B cell (primary cell): ENCODE data around the gene IGSF1. TPM values are rescaled to one million over a fixed set of nuclear protein-coding genes. Genes with fewer than 3 reads are reported as not detected.

Experiments
- ATAC-seq: fragments of 200-7000 bp; cut with Tn5 transposase; one replicate; pipeline ENCODE4 v1.10.0; 2021; ENCODE audit warnings: low read depth, mild to moderate bottlenecking, moderate number of reproducible peaks, moderate library complexity
- CTCF ChIA-PET: fragments of 350-600 bp; sonication (Branson Sonifier 250); formaldehyde crosslinking; loops from one replicate; lab custom pipeline; 2021; ENCODE audit warnings: antibody characterized with exemption, inconsistent platforms; lab: Charles Lee
- POLR2A ChIA-PET: fragments of 350-600 bp; sonication (Branson Sonifier 250); formaldehyde crosslinking; loops from one replicate; lab custom pipeline; 2021; ENCODE audit warnings: antibody characterized with exemption; lab: Charles Lee
- DNase-seq: peaks from one replicate; pipeline ENCODE4 v3.0.0; 2013
- H2AFZ ChIP-seq: 2 replicates; pipeline ENCODE4 v1.6.1; 2012; ENCODE audit warnings: mild to moderate bottlenecking, low read depth, low read length; ENCODE audit not compliant: insufficient read depth, poor library complexity, severe bottlenecking
- H3K27ac ChIP-seq, 2 donors: 1 replicate in 1 of 2; 2 replicates in 1 of 2; pipeline ENCODE4 v1.5.1; 2012 to 2013; ENCODE audit warnings: low read length in 2 of 2, mild to moderate bottlenecking in 2 of 2, moderate library complexity in 1 of 2
- H3K27me3 ChIP-seq, 4 experiments: fragments of 200-600 bp in 1 of 4; sonication (generic) in 1 of 4; replicated peaks in 1 of 4; 1 replicate in 2 of 4; 2 replicates in 2 of 4; pipeline versions ENCODE4 v1.6.1 to v1.7.0; 2013 to 2016; ENCODE audit warnings: low read length in 3 of 4, mild to moderate bottlenecking in 2 of 4, mixed read lengths in 1 of 4, moderate library complexity in 1 of 4; ENCODE audit not compliant: insufficient read depth in 4 of 4, control insufficient read depth in 3 of 4; ENCODE audit errors: control extremely low read depth in 1 of 4
- H3K36me3 ChIP-seq, 2 experiments: replicated peaks in 1 of 2; 1 replicate in 1 of 2; 2 replicates in 1 of 2; pipeline versions ENCODE4 v1.6.1 to v1.7.1; 2013; ENCODE audit warnings: low read length in 1 of 2; ENCODE audit not compliant: insufficient read depth in 2 of 2, control insufficient read depth in 1 of 2; ENCODE audit errors: control extremely low read depth in 1 of 2, extremely low read depth in 1 of 2
- H3K4me1 ChIP-seq, 2 donors: fragments of 200-600 bp in 1 of 2; sonication (generic) in 1 of 2; 1 replicate in 1 of 2; 2 replicates in 1 of 2; pipeline versions ENCODE4 v1.5.1 to v1.6.1; 2013 to 2017; ENCODE audit warnings: low read length in 2 of 2; ENCODE audit not compliant: control insufficient read depth in 2 of 2, insufficient read depth in 2 of 2
- H3K4me2 ChIP-seq: replicated peaks from 2 replicates; pipeline ENCODE3; 2012; ENCODE audit warnings: mild to moderate bottlenecking, low read depth, low read length; ENCODE audit not compliant: poor library complexity, severe bottlenecking
- H3K4me3 ChIP-seq, 5 experiments: fragments of 200-600 bp in 1 of 5; sonication (generic) in 1 of 5; 1 replicate in 3 of 5; 2 replicates in 2 of 5; pipeline versions ENCODE4 v1.5.1 to v1.7.0; 2011 to 2016; ENCODE audit warnings: low read length in 4 of 5, mild to moderate bottlenecking in 4 of 5, low read depth in 2 of 5, control low read depth in 1 of 5, moderate library complexity in 1 of 5; ENCODE audit not compliant: insufficient read depth in 1 of 5; ENCODE audit errors: control extremely low read depth in 1 of 5, extremely low read depth in 1 of 5
- H3K79me2 ChIP-seq: fragments of 200-600 bp; sonication (generic); one replicate; pipeline ENCODE4 v1.6.0; 2016; ENCODE audit warnings: low read length; ENCODE audit not compliant: control insufficient read depth, insufficient read depth
- H3K9ac ChIP-seq: fragments of 200-600 bp; sonication (generic); 2 replicates; pipeline ENCODE4 v1.6.1; 2017; ENCODE audit warnings: mild to moderate bottlenecking, low read length, moderate library complexity
- H3K9me3 ChIP-seq, 3 donors: one replicate each; pipeline versions ENCODE4 v1.6.1 to v1.7.1; 2013; ENCODE audit warnings: low read length in 2 of 3; ENCODE audit not compliant: control insufficient read depth in 2 of 3, insufficient read depth in 1 of 3; ENCODE audit errors: control extremely low read depth in 1 of 3
- H4K20me1 ChIP-seq: 2 replicates; pipeline ENCODE4 v1.6.0; 2012; ENCODE audit warnings: mild to moderate bottlenecking, low read length; ENCODE audit not compliant: insufficient read depth, control insufficient read depth, poor library complexity, severe bottlenecking
- H3K27ac Mint-ChIP-seq: one replicate; pipeline ENCODE4 v1.8.0; 2021; ENCODE audit warnings: mixed read lengths
- H3K27me3 Mint-ChIP-seq: one replicate; pipeline ENCODE4 v1.8.0; 2021; ENCODE audit warnings: mixed read lengths
- H3K4me1 Mint-ChIP-seq: one replicate; pipeline ENCODE4 v1.8.0; 2021; ENCODE audit warnings: mixed read lengths
- H3K4me3 Mint-ChIP-seq: one replicate; pipeline ENCODE4 v1.8.0; 2021; ENCODE audit warnings: mixed read lengths
- H3K9me3 Mint-ChIP-seq: one replicate; pipeline ENCODE4 v1.8.0; 2022; ENCODE audit warnings: mixed read lengths; ENCODE audit not compliant: insufficient read depth
- EZH2 ChIP-seq: IDR thresholded peaks from 2 replicates; pipeline ENCODE4 v1.6.1; 2012; ENCODE audit warnings: borderline replicate concordance, low read depth, mild to moderate bottlenecking, moderate library complexity, low read length; ENCODE audit not compliant: insufficient read depth, poor library complexity, severe bottlenecking
- WGBS: methylation state at CpG from one replicate; pipeline ENCODE4 v1.1.5; 2013; ENCODE audit warnings: missing lambda C conversion rate; ENCODE audit not compliant: insufficient coverage; 5-methylcytosine and 5-hydroxymethylcytosine counted together
- intact Hi-C: fragments of 100-400 bp; cut with micrococcal nuclease; formaldehyde crosslinking; loops from one replicate; pipeline ENCODE4 v1.10.0; 2022
- polyA plus RNA-seq: library from polyadenylated mRNA; depleted of rRNA; stranded (reverse); fragments of >200 nt; gene quantifications from 2 replicates; pipeline ENCODE4 v1.2.3, GENCODE V29; 2012
- total RNA-seq, 2 donors: library from RNA; stranded (reverse); fragments of 120-200 nt in 1 of 2; gene quantifications; 1 replicate in 1 of 2; 2 replicates in 1 of 2; pipeline versions ENCODE4 v1.2.3 to v1.2.4, GENCODE V29; 2013 to 2022
- TF ChIP-seq, protein P1 (sequence below): fragments of 200-600 bp; IDR thresholded peaks from one replicate; pipeline ENCODE4 v1.8.0; 2022; ENCODE audit warnings: antibody characterized with exemption, mild to moderate bottlenecking

The IGSF1 gene
- total and polyA plus RNA-seq, 2 donors (not counting 1 experiment from before 2014, with no cell fraction given), result not detected

DNA sequence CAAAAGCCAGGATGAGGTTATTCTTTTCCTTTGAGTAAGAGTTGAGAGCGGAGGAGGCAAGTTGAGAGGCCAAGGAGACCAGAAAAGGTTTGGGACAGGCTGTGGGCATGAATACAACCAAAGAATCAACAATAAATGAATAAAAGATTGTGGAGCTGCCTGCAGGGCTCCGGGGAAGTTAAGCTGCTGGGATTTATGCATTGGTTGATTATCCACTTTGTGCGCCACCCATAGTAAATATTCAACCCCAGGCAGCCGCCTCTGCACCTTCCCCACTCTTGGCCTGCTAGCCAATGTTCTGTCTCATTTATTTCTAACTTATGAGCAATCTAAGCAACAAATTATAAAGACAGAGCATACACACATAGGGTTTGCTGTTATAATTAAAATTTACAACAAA, 28.2 kb upstream of the IGSF1 start:
- no peak overlapping the region for H3K9ac ChIP-seq
- WGBS, result no CpG with 5 or more reads among the region's 4 CpGs
- H3K4me3 ChIP-seq, result no peak overlapping the region
- DNase-seq, result no peak
- TF ChIP-seq, protein P1, sequence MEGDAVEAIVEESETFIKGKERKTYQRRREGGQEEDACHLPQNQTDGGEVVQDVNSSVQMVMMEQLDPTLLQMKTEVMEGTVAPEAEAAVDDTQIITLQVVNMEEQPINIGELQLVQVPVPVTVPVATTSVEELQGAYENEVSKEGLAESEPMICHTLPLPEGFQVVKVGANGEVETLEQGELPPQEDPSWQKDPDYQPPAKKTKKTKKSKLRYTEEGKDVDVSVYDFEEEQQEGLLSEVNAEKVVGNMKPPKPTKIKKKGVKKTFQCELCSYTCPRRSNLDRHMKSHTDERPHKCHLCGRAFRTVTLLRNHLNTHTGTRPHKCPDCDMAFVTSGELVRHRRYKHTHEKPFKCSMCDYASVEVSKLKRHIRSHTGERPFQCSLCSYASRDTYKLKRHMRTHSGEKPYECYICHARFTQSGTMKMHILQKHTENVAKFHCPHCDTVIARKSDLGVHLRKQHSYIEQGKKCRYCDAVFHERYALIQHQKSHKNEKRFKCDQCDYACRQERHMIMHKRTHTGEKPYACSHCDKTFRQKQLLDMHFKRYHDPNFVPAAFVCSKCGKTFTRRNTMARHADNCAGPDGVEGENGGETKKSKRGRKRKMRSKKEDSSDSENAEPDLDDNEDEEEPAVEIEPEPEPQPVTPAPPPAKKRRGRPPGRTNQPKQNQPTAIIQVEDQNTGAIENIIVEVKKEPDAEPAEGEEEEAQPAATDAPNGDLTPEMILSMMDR, result no peak
- TF ChIP-seq EZH2, result no peak
- POLR2A ChIA-PET, result no interaction called here
- no peak for ATAC-seq
- CTCF ChIA-PET, result no interaction called here
- H3K9me3 Mint-ChIP-seq, result no peaks in the 10 kb centered on the region
- no peaks in the 10 kb centered on the region for H3K36me3 ChIP-seq
- H3K27me3 ChIP-seq, result no peaks in the 10 kb centered on the region
- no peaks in the 10 kb centered on the region for H4K20me1 ChIP-seq
- no peak overlapping the region for H3K27ac ChIP-seq
- no peaks in the 10 kb centered on the region for H3K4me1 Mint-ChIP-seq
- no peaks in the 10 kb centered on the region for H3K79me2 ChIP-seq
- no peak overlapping the region for H2AFZ ChIP-seq
- no peak overlapping the region for H3K27ac Mint-ChIP-seq
- intact Hi-C loops, result no loop called here
- no peak overlapping the region for H3K4me2 ChIP-seq
- no peaks in the 10 kb centered on the region for H3K27me3 Mint-ChIP-seq
- no peak overlapping the region for H3K4me3 Mint-ChIP-seq
- H3K4me1 ChIP-seq, result no peaks in the 10 kb centered on the region
- no peaks in the 10 kb centered on the region for H3K9me3 ChIP-seq

DNA sequence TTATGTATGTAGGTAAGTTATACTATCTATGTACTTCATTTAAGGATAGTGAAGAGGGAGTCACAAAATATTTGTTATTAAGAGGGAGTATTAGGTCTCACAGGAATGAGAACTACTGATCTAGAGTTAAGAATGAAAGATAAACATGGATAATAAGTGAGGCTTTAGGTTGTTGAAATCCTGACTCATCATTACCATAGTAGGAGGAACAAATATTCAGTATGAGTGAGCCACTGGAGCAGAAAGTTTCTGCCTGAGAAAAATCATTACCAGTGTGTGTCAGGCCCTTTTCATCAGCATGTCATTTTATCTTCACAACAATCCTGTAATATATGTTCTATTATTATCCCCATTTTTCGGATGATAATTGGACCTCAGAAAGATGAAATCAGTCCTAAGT, 27.2 kb upstream of the IGSF1 start:
- TF ChIP-seq EZH2, result no peak
- WGBS, result no CpG with 5 or more reads among the region's 1 CpG
- POLR2A ChIA-PET, result no interaction called here

More for the DNA sequence above, 27.2 kb upstream of the IGSF1 start:
- Mint-ChIP-seq H3K4me1 (no peaks in the 10 kb centered on the region), H3K4me3 (no peak overlapping the region), H3K27me3 (no peaks in the 10 kb centered on the region), H3K27ac (no peak overlapping the region), H3K9me3 (no peaks in the 10 kb centered on the region)
- no peak overlapping the region for H3K4me3 ChIP-seq
- DNase-seq (no peak), ATAC-seq (no peak)
- no peaks in the 10 kb centered on the region for H3K4me1 ChIP-seq
- CTCF ChIA-PET, result interaction anchor here (0.6 kb wide), 1 partner anchor 56 kb away, joined by 3 read pairs; no protein-coding TSS in a partner anchor
- H2AFZ ChIP-seq, result no peak overlapping the region
- no peak overlapping the region for H3K4me2 ChIP-seq
- no peak overlapping the region for H3K27ac ChIP-seq
- no peaks in the 10 kb centered on the region for H3K27me3 ChIP-seq
- H3K36me3 ChIP-seq, result no peaks in the 10 kb centered on the region
- H3K9ac ChIP-seq, result no peak overlapping the region
- intact Hi-C loops, result no loop called here
- no peaks in the 10 kb centered on the region for H3K79me2 ChIP-seq
- H4K20me1 ChIP-seq, result no peaks in the 10 kb centered on the region
- H3K9me3 ChIP-seq, result no peaks in the 10 kb centered on the region
